ENCODE data around the gene NR2F6. TPM values are rescaled to one million over a fixed set of nuclear protein-coding genes. Genes with fewer than 3 reads are reported as not detected.

Gene NR2F6
- total and polyA plus RNA-seq, 2 of the 4 experiments (the other 2 are of a cell fraction) = 8.4 to 20.5 TPM

- POLR2A ChIA-PET (ENCODE audit: unreplicated experiment) = no interaction called here
- dilution Hi-C loops (cut with HindIII; ENCODE audit: low sequenced_read_pairs, unreplicated experiment) = no loop called here
- H4K20me1 ChIP-seq (ENCODE audit: insufficient read depth, low read length) = no peaks in the 10 kb centered on the region
Measured at GRCh38 chr19:17192751-17193150, 53.0 kb downstream of the NR2F6 start.

More at GRCh38 chr19:17192751-17193150, 53.0 kb downstream of the NR2F6 start:
- in situ Hi-C loops (cut with MboI; ENCODE audit: low sequenced_read_pairs) = no loop called here
- peaks cover 75% of the 10 kb centered on the region for H3K36me3 ChIP-seq (ENCODE audit: control insufficient read depth, insufficient read depth, low read length)
- 99% methylated on average over 19 of the region's 26 CpGs; no CpG with 5 or more reads in 1 of the 2 experiments for WGBS, 2 experiments (ENCODE audit: extremely low coverage in 2 of 2, insufficient read length in 1 of 2)
- H2BK5ac ChIP-seq (ENCODE audit: low read depth, low read length, poor library complexity, severe bottlenecking) = no peak overlapping the region
- no peak overlapping the region for H3K23ac ChIP-seq (ENCODE audit: low read depth, low read length)
- H3K4me1 ChIP-seq (ENCODE audit: control insufficient read depth, insufficient read depth, low read length) = no peaks in the 10 kb centered on the region
- H3K27me3 ChIP-seq (ENCODE audit: control insufficient read depth, insufficient read depth, low read length) = no peaks in the 10 kb centered on the region
- H3K14ac ChIP-seq (replicated peaks; ENCODE audit: low read depth, low read length) = no peak overlapping the region
- H3K27ac ChIP-seq (ENCODE audit: insufficient read depth, low read length) = no peak overlapping the region
- H3K56ac ChIP-seq (ENCODE audit: extremely low read depth, insufficient read depth, low read length) = no peak overlapping the region
- H2BK15ac ChIP-seq (ENCODE audit: low read depth, low read length) = no peak overlapping the region
- peaks cover 3 to 18% of the 10 kb centered on the region in 2 experiments; a peak in 3 of 4 replicates for H3K79me1 ChIP-seq (ENCODE audit: low read depth in 1 of 2, low read length in 2 of 2)
- no peak overlapping the region for H2AK5ac ChIP-seq (ENCODE audit: low read depth, low read length)
- H4K91ac ChIP-seq (ENCODE audit: insufficient read depth, low read depth, low read length) = no peak overlapping the region
- TF ChIP-seq MXI1 (IDR thresholded peaks at IDR 0.05; ENCODE audit: borderline replicate concordance, low read depth, low read length) = no peak
- no peak for TF ChIP-seq SMC3 (IDR thresholded peaks at IDR 0.05; ENCODE audit: low read depth, low read length)
- TF ChIP-seq, protein P1, sequence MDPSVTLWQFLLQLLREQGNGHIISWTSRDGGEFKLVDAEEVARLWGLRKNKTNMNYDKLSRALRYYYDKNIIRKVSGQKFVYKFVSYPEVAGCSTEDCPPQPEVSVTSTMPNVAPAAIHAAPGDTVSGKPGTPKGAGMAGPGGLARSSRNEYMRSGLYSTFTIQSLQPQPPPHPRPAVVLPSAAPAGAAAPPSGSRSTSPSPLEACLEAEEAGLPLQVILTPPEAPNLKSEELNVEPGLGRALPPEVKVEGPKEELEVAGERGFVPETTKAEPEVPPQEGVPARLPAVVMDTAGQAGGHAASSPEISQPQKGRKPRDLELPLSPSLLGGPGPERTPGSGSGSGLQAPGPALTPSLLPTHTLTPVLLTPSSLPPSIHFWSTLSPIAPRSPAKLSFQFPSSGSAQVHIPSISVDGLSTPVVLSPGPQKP (IDR thresholded peaks at IDR 0.05; ENCODE audit: borderline replicate concordance, low read depth, low read length) = no peak
- no peak for TF ChIP-seq MAFK (IDR thresholded peaks at IDR 0.05; ENCODE audit: low read depth, low read length)
- no peak for TF ChIP-seq CEBPB (IDR thresholded peaks at IDR 0.05; ENCODE audit: low read depth, low read length)
- TF ChIP-seq FOS (IDR thresholded peaks at IDR 0.05; ENCODE audit: low read depth, low read length) = no peak
- TF ChIP-seq CHD1 (IDR thresholded peaks at IDR 0.05; ENCODE audit: low read depth, low read length) = no peak
- no peak for TF ChIP-seq MAZ (IDR thresholded peaks at IDR 0.05; ENCODE audit: borderline replicate concordance, low read depth, low read length)
- no peak for TF ChIP-seq CTCF (conservative IDR thresholded peaks at IDR 0.05; ENCODE audit: low read depth, low read length)
- TF ChIP-seq RCOR1 (IDR thresholded peaks at IDR 0.05; ENCODE audit: insufficient replicate concordance, low read length) = no peak
- no peak for TF ChIP-seq RAD21 (IDR thresholded peaks at IDR 0.05; ENCODE audit: low read length)
- TF ChIP-seq POLR2A (IDR thresholded peaks at IDR 0.05; ENCODE audit: low read depth, low read length) = no peak
- no peak for TF ChIP-seq USF2 (IDR thresholded peaks at IDR 0.05; ENCODE audit: low read depth, low read length)
- TF ChIP-seq RFX5 (IDR thresholded peaks at IDR 0.05; ENCODE audit: low read depth, low read length) = no peak
- no peak for TF ChIP-seq BHLHE40 (IDR thresholded peaks at IDR 0.05; ENCODE audit: low read depth, low read length)
- TF ChIP-seq NFE2L2 (IDR thresholded peaks at IDR 0.05; ENCODE audit: low read depth, low read length) = no peak
- no peak overlapping the region for H3K4me3 ChIP-seq (ENCODE audit: insufficient read depth, low read depth, low read length)
- no peak overlapping the region for H4K8ac ChIP-seq (ENCODE audit: low read depth in 2 of 2, low read length in 2 of 2)
- no peak overlapping the region for H2BK20ac ChIP-seq (ENCODE audit: low read depth, low read length)
- no peak overlapping the region for H3K4ac ChIP-seq (ENCODE audit: low read depth, low read length)
- H3K9me3 ChIP-seq (ENCODE audit: control insufficient read depth, insufficient read depth, low read length) = no peaks in the 10 kb centered on the region
- DNase-seq (no peak), ATAC-seq (ENCODE audit: low read depth) (no peak)
- H3K18ac ChIP-seq (ENCODE audit: low read depth, low read length) = no peak overlapping the region
- no peak overlapping the region for H2AFZ ChIP-seq (replicated peaks; ENCODE audit: low read length, poor library complexity)
- intact Hi-C loops (cut with micrococcal nuclease) = no loop called here
- no peak overlapping the region for H4K5ac ChIP-seq (ENCODE audit: low read depth, low read length)
- H3K9me1 ChIP-seq (ENCODE audit: insufficient read depth, low read length) = no peaks in the 10 kb centered on the region; the same call in 1 of the 2 replicates
- no peak overlapping the region for H3K9ac ChIP-seq (ENCODE audit: low read depth, low read length)
- H2BK120ac ChIP-seq (ENCODE audit: low read depth, low read length) = no peak overlapping the region
- BruUV-seq (replicated peaks) = no TSS peak
- CTCF ChIA-PET = no interaction called here
- H2AK9ac ChIP-seq (replicated peaks; ENCODE audit: low read depth, low read length, poor library complexity) = no peak overlapping the region
- no peak overlapping the region for H3K4me2 ChIP-seq (ENCODE audit: low read depth, low read length)

All from IMR-90 (cell line).